SK-N-SH (cell line): ENCODE data around the gene IKZF1. TPM values are rescaled to one million over a fixed set of nuclear protein-coding genes. Genes with fewer than 3 reads are reported as not detected.

Experiments
- CTCF ChIA-PET: fragments of 300-600, 350-600 bp; formaldehyde crosslinking; extraction: SDS; loops from one replicate; lab custom pipeline; 2021; lab: Yijun Ruan, JAX
- POLR2A ChIA-PET: fragments of 350-600 bp; sonication (Branson Sonifier 250); formaldehyde crosslinking; extraction: SDS; loops from one replicate; lab custom pipeline; 2020; ENCODE audit warnings: antibody characterized with exemption, inconsistent platforms; lab: Yijun Ruan, JAX
- DNase-seq: peaks from one replicate; pipeline ENCODE4 v3.0.0; 2012
- H2AFZ ChIP-seq: fragments of 200-600 bp; sonication (generic); 2 replicates; pipeline ENCODE4 v1.8.1; 2016; ENCODE audit warnings: antibody characterized with exemption, mild to moderate bottlenecking, low read depth
- H3F3A ChIP-seq: fragments of 200-600 bp; sonication (generic); replicated peaks from 2 replicates; pipeline ENCODE3; 2016; ENCODE audit warnings: antibody characterized with exemption, mild to moderate bottlenecking; ENCODE audit not compliant: insufficient read depth
- H3K27ac ChIP-seq, 2 experiments: fragments of 200-500 bp in 1 of 2; fragments of 200-600 bp in 1 of 2; sonication (Bioruptor generic) in 1 of 2; sonication (generic), shearing (Covaris generic) in 1 of 2; 2 replicates each; pipeline versions ENCODE4 v1.5.1 to v1.6.1; 2014 to 2016; ENCODE audit warnings: low read depth in 2 of 2, inconsistent platforms in 1 of 2, low read length in 1 of 2, mild to moderate bottlenecking in 1 of 2, mixed read lengths in 1 of 2
- H3K27me3 ChIP-seq: fragments of 200-600 bp; sonication (generic), shearing (Covaris generic); 2 replicates; pipeline ENCODE4 v1.6.1; 2016; ENCODE audit warnings: mixed run types; ENCODE audit not compliant: insufficient read depth
- H3K36me3 ChIP-seq, 2 experiments: fragments of 200-500 bp in 1 of 2; fragments of 200-600 bp in 1 of 2; sonication (Bioruptor generic) in 1 of 2; sonication (generic) in 1 of 2; replicated peaks in 1 of 2; 2 replicates each; pipeline versions ENCODE3 to v1.5.1; 2014 to 2016; ENCODE audit warnings: low read length in 1 of 2, mild to moderate bottlenecking in 1 of 2; ENCODE audit not compliant: insufficient read depth in 2 of 2, control insufficient read depth in 1 of 2
- H3K4me1 ChIP-seq, 2 experiments: fragments of 200-500 bp in 1 of 2; fragments of 200-600 bp in 1 of 2; sonication (Bioruptor generic) in 1 of 2; sonication (generic), shearing (Covaris generic) in 1 of 2; 2 replicates each; pipeline versions ENCODE4 v1.5.1 to v1.6.1; 2014 to 2016; ENCODE audit warnings: low read depth in 1 of 2, low read length in 1 of 2, mixed run types in 1 of 2; ENCODE audit not compliant: insufficient read depth in 2 of 2, control insufficient read depth in 1 of 2
- H3K4me2 ChIP-seq: fragments of 200-600 bp; sonication (generic), shearing (Covaris generic); 2 replicates; pipeline ENCODE4 v1.6.1; 2017; ENCODE audit warnings: mixed run types
- H3K4me3 ChIP-seq, 2 experiments: fragments of 200-500 bp in 1 of 2; fragments of 200-600 bp in 1 of 2; sonication (Bioruptor generic) in 1 of 2; sonication (generic), shearing (Covaris generic) in 1 of 2; 2 replicates each; pipeline versions ENCODE4 v1.5.1 to v1.8.1; 2014 to 2016; ENCODE audit warnings: low read depth in 2 of 2, inconsistent platforms in 1 of 2, low read length in 1 of 2, mild to moderate bottlenecking in 1 of 2, mixed read lengths in 1 of 2, moderate library complexity in 1 of 2
- H3K79me2 ChIP-seq: fragments of 200-600 bp; sonication (generic); 2 replicates; pipeline ENCODE4 v1.8.1; 2017; ENCODE audit warnings: mild to moderate bottlenecking; ENCODE audit not compliant: insufficient read depth
- H3K9ac ChIP-seq: fragments of 200-600 bp; sonication (generic); 2 replicates; pipeline ENCODE4 v1.6.1; 2017; ENCODE audit warnings: mixed run types
- H3K9me2 ChIP-seq: fragments of 200-600 bp; sonication (generic); 2 replicates; pipeline ENCODE4 v1.6.1; 2017; ENCODE audit warnings: mixed run types
- H3K9me3 ChIP-seq: fragments of 200-600 bp; sonication (generic); 2 replicates; pipeline ENCODE4 v1.6.1; 2017; ENCODE audit warnings: mixed run types, mild to moderate bottlenecking, moderate library complexity
- H4K20me1 ChIP-seq: fragments of 200-600 bp; sonication (generic); 2 replicates; pipeline ENCODE4 v1.6.1; 2017; ENCODE audit warnings: mild to moderate bottlenecking, mixed run types; ENCODE audit not compliant: insufficient read depth
- ELF1 ChIP-seq: IDR thresholded peaks from 2 replicates; pipeline ENCODE4 v1.4.0; 2012
- FOSL2 ChIP-seq: IDR thresholded peaks from 2 replicates; pipeline ENCODE4 v1.4.0; 2012; ENCODE audit warnings: low read depth, mild to moderate bottlenecking, moderate library complexity, borderline replicate concordance
- FOXJ3 ChIP-seq: sonication (generic); formaldehyde crosslinking; IDR thresholded peaks from 2 replicates; pipeline ENCODE4 v1.5.1; 2020; ENCODE audit warnings: mild to moderate bottlenecking, missing genetic modification reagents
- GABPA ChIP-seq: IDR thresholded peaks from 2 replicates; pipeline ENCODE4 v1.4.0; 2012; ENCODE audit warnings: low read depth, mild to moderate bottlenecking
- JUND ChIP-seq: IDR thresholded peaks from 2 replicates; pipeline ENCODE4 v1.4.0; 2012
- MEF2A ChIP-seq: IDR thresholded peaks from 2 replicates; pipeline ENCODE4 v1.4.0; 2012; ENCODE audit warnings: low read depth, borderline replicate concordance
- NRF1 ChIP-seq: IDR thresholded peaks from 2 replicates; pipeline ENCODE4 v1.6.1; 2012; ENCODE audit warnings: low read depth, mild to moderate bottlenecking, low read length
- RCOR1 ChIP-seq: fragments of 150-350 bp; IDR thresholded peaks from 2 replicates; pipeline ENCODE4 v1.6.1; 2017; ENCODE audit warnings: antibody characterized with exemption, low read length
- RFX5 ChIP-seq: IDR thresholded peaks from 2 replicates; pipeline ENCODE4 v1.6.1; 2012; ENCODE audit warnings: mild to moderate bottlenecking, improper control_type of control experiment, low read length
- TAF1 ChIP-seq: IDR thresholded peaks from 2 replicates; pipeline ENCODE4 v1.6.1; 2012; ENCODE audit warnings: low read depth, mild to moderate bottlenecking, low read length, moderate library complexity, borderline replicate concordance
- TCF12 ChIP-seq: IDR thresholded peaks from 2 replicates; pipeline ENCODE4 v1.4.0; 2012
- TEAD4 ChIP-seq: IDR thresholded peaks from 2 replicates; pipeline ENCODE4 v1.4.0; 2012; ENCODE audit warnings: mild to moderate bottlenecking, borderline replicate concordance; ENCODE audit not compliant: insufficient read depth
- YY1 ChIP-seq: IDR thresholded peaks from 2 replicates; pipeline ENCODE4 v1.4.0; 2012; ENCODE audit warnings: low read depth, mild to moderate bottlenecking
- WGBS: methylation state at CpG from one replicate; pipeline ENCODE4 v1.1.6; 2017; ENCODE audit warnings: low lambda C conversion rate; 5-methylcytosine and 5-hydroxymethylcytosine counted together
- polyA plus RNA-seq, 3 experiments: library from polyadenylated mRNA; depleted of rRNA; stranded (reverse); fragments of >200 nt; gene quantifications; 2 replicates each; pipeline ENCODE4 v1.2.3, GENCODE V29; 2012
- TF ChIP-seq, protein P1 (sequence below): IDR thresholded peaks from 2 replicates; pipeline ENCODE4; 2012
- TF ChIP-seq, protein P2 (sequence below): IDR thresholded peaks from 2 replicates; pipeline ENCODE4 v1.4.0; 2012; ENCODE audit warnings: low read depth, borderline replicate concordance
- TF ChIP-seq, protein P3 (sequence below): IDR thresholded peaks from 2 replicates; pipeline ENCODE4 v1.4.0; 2012; ENCODE audit warnings: low read depth
- TF ChIP-seq, protein P4 (sequence below): fragments of 200-600 bp; sonication (generic); IDR thresholded peaks from 2 replicates; pipeline ENCODE4 v1.6.1; 2017; ENCODE audit warnings: antibody characterized with exemption, mild to moderate bottlenecking, moderate library complexity
- TF ChIP-seq, protein P5 (sequence below): fragments of 150-350 bp; IDR thresholded peaks from 2 replicates; pipeline ENCODE4 v1.6.1; 2017; ENCODE audit warnings: antibody characterized with exemption, low read length, low read depth, borderline replicate concordance

IKZF1 gene
- polyA plus RNA-seq, 1 of the 3 experiments (the other 2 are of a cell fraction) = not detected

DNA sequence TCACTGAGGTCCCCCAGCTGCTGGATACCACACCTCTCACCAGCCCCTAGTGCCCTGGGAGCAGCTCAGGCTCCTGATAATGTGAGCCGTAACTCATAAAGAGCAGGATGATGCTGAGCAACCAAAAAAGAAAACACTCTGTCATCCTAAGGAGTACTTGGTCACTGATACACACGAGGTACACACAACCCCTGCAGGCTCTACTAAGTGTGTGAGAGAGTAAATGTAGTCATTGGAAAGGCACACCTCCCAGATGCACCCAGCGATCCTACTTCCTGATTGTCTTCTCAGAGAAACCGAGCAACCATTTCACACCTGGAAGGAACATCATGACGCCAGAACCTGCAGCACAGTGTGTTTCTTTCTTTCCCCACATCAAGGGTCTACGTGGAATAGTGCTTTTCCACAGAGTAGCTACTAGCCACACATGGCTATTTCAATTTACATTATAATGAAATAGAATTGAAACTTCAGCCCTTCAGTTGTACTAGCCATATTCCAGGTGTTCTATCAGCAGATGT, 111.4 kb downstream of the IKZF1 start:
- DNase-seq = no peak
- H3K9me2 ChIP-seq = no peaks in the 10 kb centered on the region
- TF ChIP-seq FOXJ3 = no peak
- no peak for TF ChIP-seq GABPA
- no peak for TF ChIP-seq FOSL2
- TF ChIP-seq RFX5 = no peak
- TF ChIP-seq TEAD4 = no peak
- no peak for TF ChIP-seq NRF1
- TF ChIP-seq TAF1 = no peak
- TF ChIP-seq MEF2A = no peak
- TF ChIP-seq RCOR1 = no peak
- TF ChIP-seq, protein P1, sequence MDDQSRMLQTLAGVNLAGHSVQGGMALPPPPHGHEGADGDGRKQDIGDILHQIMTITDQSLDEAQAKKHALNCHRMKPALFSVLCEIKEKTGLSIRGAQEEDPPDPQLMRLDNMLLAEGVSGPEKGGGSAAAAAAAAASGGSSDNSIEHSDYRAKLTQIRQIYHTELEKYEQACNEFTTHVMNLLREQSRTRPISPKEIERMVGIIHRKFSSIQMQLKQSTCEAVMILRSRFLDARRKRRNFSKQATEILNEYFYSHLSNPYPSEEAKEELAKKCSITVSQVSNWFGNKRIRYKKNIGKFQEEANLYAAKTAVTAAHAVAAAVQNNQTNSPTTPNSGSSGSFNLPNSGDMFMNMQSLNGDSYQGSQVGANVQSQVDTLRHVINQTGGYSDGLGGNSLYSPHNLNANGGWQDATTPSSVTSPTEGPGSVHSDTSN = no peak
- no peak for TF ChIP-seq JUND
- TF ChIP-seq, protein P2, sequence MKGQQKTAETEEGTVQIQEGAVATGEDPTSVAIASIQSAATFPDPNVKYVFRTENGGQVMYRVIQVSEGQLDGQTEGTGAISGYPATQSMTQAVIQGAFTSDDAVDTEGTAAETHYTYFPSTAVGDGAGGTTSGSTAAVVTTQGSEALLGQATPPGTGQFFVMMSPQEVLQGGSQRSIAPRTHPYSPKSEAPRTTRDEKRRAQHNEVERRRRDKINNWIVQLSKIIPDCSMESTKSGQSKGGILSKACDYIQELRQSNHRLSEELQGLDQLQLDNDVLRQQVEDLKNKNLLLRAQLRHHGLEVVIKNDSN = no peak
- TF ChIP-seq, protein P3, sequence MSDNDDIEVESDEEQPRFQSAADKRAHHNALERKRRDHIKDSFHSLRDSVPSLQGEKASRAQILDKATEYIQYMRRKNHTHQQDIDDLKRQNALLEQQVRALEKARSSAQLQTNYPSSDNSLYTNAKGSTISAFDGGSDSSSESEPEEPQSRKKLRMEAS = no peak
- no peak for TF ChIP-seq YY1
- TF ChIP-seq TCF12 = no peak
- CTCF ChIA-PET = interaction anchor here (0.6 to 18.1 kb wide), 13 partner anchors 10 to 813 kb away, joined by 3 to 353 read pairs (median 6); no protein-coding TSS in a partner anchor
- H3K4me3 ChIP-seq = no peak overlapping the region
- no peaks in the 10 kb centered on the region for H4K20me1 ChIP-seq
- no peak overlapping the region for H3K4me2 ChIP-seq
- H3K9ac ChIP-seq = no peak overlapping the region
- no peak overlapping the region for H3K27ac ChIP-seq
- POLR2A ChIA-PET = no interaction called here
- peaks cover 0 to 9% of the 10 kb centered on the region in 2 experiments; a peak in 1 of 4 replicates for H3K4me1 ChIP-seq
- H3K79me2 ChIP-seq = no peaks in the 10 kb centered on the region
- no peak overlapping the region for H2AFZ ChIP-seq
- 64% methylated on average over 6 of the region's 6 CpGs for WGBS
- no peaks in the 10 kb centered on the region for H3F3A ChIP-seq
- no peaks in the 10 kb centered on the region for H3K36me3 ChIP-seq
- no peaks in the 10 kb centered on the region for H3K27me3 ChIP-seq
- H3K9me3 ChIP-seq = no peaks in the 10 kb centered on the region

DNA sequence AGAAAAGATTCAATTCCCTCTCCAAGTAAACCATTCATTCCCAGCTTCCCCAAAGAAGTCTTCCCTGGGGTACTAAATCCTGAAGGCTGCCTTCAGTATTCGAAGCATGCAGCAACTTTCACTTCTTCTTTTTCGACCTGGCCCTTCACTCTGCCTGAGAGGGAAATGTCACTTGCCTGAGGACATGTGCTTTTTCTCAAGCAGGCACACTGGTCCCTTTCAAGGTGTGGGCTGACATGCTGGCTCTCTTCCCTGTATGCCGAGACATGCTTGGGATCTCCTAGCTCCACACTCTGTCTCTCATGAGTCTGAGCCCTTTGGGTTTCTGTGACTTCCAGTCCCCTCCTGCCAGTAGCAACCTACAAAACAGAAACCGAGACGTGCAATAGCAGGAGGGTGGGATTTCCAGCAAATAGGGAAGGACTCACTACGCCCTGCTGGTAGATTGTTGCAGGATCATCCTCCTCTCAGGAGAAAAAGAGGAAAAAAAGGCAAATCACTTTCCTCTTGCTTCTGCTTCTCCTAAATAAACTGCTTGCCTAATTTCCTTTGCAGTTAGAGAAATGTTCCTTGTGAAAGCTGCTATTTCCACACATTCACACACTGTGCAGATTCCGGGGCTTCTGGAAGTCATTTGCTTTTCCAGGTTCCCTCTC, 112.1 kb downstream of the IKZF1 start:
- CTCF ChIA-PET = interaction anchor here (1.0 to 18.1 kb wide), 15 partner anchors 10 to 744 kb away, joined by 3 to 353 read pairs (median 10); no protein-coding TSS in a partner anchor
- H3K9ac ChIP-seq = no peak overlapping the region
- no peak overlapping the region for H2AFZ ChIP-seq
- H4K20me1 ChIP-seq = no peaks in the 10 kb centered on the region
- H3K4me2 ChIP-seq = no peak overlapping the region
- no peak for DNase-seq
- peaks cover 0 to 9% of the 10 kb centered on the region in 2 experiments; a peak in 1 of 4 replicates for H3K4me1 ChIP-seq
- WGBS = 34% methylated on average over 7 of the region's 7 CpGs
- H3F3A ChIP-seq = no peaks in the 10 kb centered on the region
- POLR2A ChIA-PET = no interaction called here
- no peak overlapping the region for H3K27ac ChIP-seq
- no peak overlapping the region for H3K4me3 ChIP-seq
- H3K27me3 ChIP-seq = no peaks in the 10 kb centered on the region
- TF ChIP-seq, protein P4, sequence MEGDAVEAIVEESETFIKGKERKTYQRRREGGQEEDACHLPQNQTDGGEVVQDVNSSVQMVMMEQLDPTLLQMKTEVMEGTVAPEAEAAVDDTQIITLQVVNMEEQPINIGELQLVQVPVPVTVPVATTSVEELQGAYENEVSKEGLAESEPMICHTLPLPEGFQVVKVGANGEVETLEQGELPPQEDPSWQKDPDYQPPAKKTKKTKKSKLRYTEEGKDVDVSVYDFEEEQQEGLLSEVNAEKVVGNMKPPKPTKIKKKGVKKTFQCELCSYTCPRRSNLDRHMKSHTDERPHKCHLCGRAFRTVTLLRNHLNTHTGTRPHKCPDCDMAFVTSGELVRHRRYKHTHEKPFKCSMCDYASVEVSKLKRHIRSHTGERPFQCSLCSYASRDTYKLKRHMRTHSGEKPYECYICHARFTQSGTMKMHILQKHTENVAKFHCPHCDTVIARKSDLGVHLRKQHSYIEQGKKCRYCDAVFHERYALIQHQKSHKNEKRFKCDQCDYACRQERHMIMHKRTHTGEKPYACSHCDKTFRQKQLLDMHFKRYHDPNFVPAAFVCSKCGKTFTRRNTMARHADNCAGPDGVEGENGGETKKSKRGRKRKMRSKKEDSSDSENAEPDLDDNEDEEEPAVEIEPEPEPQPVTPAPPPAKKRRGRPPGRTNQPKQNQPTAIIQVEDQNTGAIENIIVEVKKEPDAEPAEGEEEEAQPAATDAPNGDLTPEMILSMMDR = no peak
- TF ChIP-seq ELF1 = no peak
- TF ChIP-seq, protein P5, sequence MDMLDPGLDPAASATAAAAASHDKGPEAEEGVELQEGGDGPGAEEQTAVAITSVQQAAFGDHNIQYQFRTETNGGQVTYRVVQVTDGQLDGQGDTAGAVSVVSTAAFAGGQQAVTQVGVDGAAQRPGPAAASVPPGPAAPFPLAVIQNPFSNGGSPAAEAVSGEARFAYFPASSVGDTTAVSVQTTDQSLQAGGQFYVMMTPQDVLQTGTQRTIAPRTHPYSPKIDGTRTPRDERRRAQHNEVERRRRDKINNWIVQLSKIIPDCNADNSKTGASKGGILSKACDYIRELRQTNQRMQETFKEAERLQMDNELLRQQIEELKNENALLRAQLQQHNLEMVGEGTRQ = no peak
- TF ChIP-seq TEAD4 = no peak
- TF ChIP-seq, protein P3 = no peak
- no peaks in the 10 kb centered on the region for H3K36me3 ChIP-seq
- H3K9me3 ChIP-seq = no peaks in the 10 kb centered on the region
- no peaks in the 10 kb centered on the region for H3K79me2 ChIP-seq
- H3K9me2 ChIP-seq = no peaks in the 10 kb centered on the region
